Measurements from ENCODE around the gene OTUD3.

The OTUD3 gene

DNA sequence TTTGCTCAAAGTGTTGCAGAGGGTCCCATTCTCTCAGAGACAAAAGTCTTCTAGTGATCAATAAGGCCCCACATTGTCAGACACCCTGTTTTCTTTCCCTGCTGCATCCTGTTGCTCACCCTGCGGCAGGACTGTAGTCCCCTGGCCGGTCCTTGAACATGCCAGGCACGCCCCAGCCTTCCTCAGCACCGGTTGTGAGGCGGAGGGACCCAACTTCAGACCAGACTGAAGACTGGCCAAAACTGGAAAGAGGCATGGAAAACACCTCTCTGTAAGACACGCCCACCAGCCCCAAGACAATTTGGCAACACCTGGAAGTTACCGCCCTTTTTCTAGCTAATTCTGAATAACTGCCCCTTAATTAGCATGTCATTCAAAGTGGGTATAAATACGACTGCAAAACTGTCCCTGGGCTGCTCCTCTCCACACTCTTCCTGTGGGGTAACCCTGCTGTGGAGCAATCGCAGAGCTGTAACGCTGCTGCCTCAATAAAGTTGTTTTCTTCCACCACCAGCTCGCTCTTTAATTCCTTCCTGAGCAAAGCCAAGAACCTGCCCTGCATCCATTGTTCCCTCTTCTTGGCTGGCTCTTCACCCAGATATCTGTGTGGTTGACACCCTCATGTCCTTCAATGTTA lies 73.5 kb downstream of the OTUD3 start:
- H3K9me2 ChIP-seq (ENCODE audit: low read depth, low read length) = no peaks in the 10 kb centered on the region
- H3K36me3 ChIP-seq (ENCODE audit: insufficient read depth, low read length) = no peaks in the 10 kb centered on the region; the same call in 1 of the 2 replicates
- no peaks in the 10 kb centered on the region for H3K79me2 ChIP-seq (ENCODE audit: insufficient read depth, low read length)
- no peaks in the 10 kb centered on the region for H3K4me1 ChIP-seq (ENCODE audit: insufficient read depth, low read length, severe bottlenecking)
- H3K27me3 ChIP-seq (ENCODE audit: insufficient read depth, low read length) = no peaks in the 10 kb centered on the region; the same call in 1 of the 2 replicates
- H2AFZ ChIP-seq (ENCODE audit: low read length) = no peak overlapping the region
- no peak overlapping the region for H3K4me3 ChIP-seq (ENCODE audit: low read depth, low read length, poor library complexity, severe bottlenecking)
- 0 out of 2 replicates have a peak, but pooled peaks cover 3% of the 10 kb centered on the region for H3K9me3 ChIP-seq (ENCODE audit: low read length)
- H3K4me2 ChIP-seq (ENCODE audit: low read length) = no peak overlapping the region
- no peak overlapping the region for H3K9ac ChIP-seq (ENCODE audit: low read length)
- no peaks in the 10 kb centered on the region for H4K20me1 ChIP-seq (ENCODE audit: insufficient read depth, low read length)
- no peak overlapping the region for H3K27ac ChIP-seq (ENCODE audit: low read depth, low read length, poor library complexity, severe bottlenecking)
- TF ChIP-seq CTCF (IDR thresholded peaks at IDR 0.05; ENCODE audit: low read length) (no peak), EZH2 (IDR thresholded peaks at IDR 0.05; ENCODE audit: borderline replicate concordance, low read length) (no peak)
- H3F3A ChIP-seq (ENCODE audit: insufficient read depth, low read length) = no peaks in the 10 kb centered on the region

DNA sequence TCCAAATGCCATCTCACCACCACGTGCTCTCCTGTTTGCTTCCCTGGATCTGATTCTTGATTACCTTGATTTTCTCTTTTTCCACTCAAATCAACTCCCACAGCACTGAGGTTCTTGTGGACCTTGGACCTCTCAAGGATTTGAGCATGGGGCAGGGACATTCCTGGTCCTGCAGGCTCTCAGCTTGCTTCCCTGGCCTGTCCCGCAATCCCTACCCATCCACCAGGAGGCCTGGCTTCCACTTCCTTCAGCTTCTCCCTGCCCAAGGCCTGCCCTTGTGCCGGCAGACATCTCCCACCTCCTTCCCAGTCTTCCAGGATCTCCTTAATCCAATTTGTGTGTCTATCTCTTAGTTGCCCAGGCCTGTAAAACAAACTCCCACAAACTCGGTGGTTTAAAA lies 75.6 kb downstream of the OTUD3 start:
- H3K27ac ChIP-seq (ENCODE audit: low read depth, low read length, poor library complexity, severe bottlenecking) = no peak overlapping the region
- no peak overlapping the region for H2AFZ ChIP-seq (ENCODE audit: low read length)
- no peaks in the 10 kb centered on the region for H3F3A ChIP-seq (ENCODE audit: insufficient read depth, low read length)
- no peaks in the 10 kb centered on the region; the same call in 1 of the 2 replicates for H3K27me3 ChIP-seq (ENCODE audit: insufficient read depth, low read length)
- H3K4me3 ChIP-seq (ENCODE audit: low read depth, low read length, poor library complexity, severe bottlenecking) = no peak overlapping the region
- no peaks in the 10 kb centered on the region for H4K20me1 ChIP-seq (ENCODE audit: insufficient read depth, low read length)
- no peaks in the 10 kb centered on the region for H3K4me1 ChIP-seq (ENCODE audit: insufficient read depth, low read length, severe bottlenecking)
- no peaks in the 10 kb centered on the region; the same call in 1 of the 2 replicates for H3K36me3 ChIP-seq (ENCODE audit: insufficient read depth, low read length)
- H3K9me3 ChIP-seq (ENCODE audit: low read length) = 0 out of 2 replicates have a peak, but pooled peaks cover 3% of the 10 kb centered on the region
- H3K9ac ChIP-seq (ENCODE audit: low read length) = no peak overlapping the region
- no peaks in the 10 kb centered on the region for H3K79me2 ChIP-seq (ENCODE audit: insufficient read depth, low read length)
- TF ChIP-seq EZH2 (IDR thresholded peaks at IDR 0.05; ENCODE audit: borderline replicate concordance, low read length) (no peak), CTCF (IDR thresholded peaks at IDR 0.05; ENCODE audit: low read length) (no peak)
- no peaks in the 10 kb centered on the region for H3K9me2 ChIP-seq (ENCODE audit: low read depth, low read length)
- no peak overlapping the region for H3K4me2 ChIP-seq (ENCODE audit: low read length)

- no peaks in the 10 kb centered on the region for H3K4me1 ChIP-seq (ENCODE audit: insufficient read depth, low read length, severe bottlenecking)
- H3K36me3 ChIP-seq (ENCODE audit: insufficient read depth, low read length) = no peaks in the 10 kb centered on the region
- no peak overlapping the region for H2AFZ ChIP-seq (ENCODE audit: low read length)
- H3K79me2 ChIP-seq (ENCODE audit: insufficient read depth, low read length) = no peaks in the 10 kb centered on the region
- no peaks in the 10 kb centered on the region for H3K27me3 ChIP-seq (ENCODE audit: insufficient read depth, low read length)
- H3K9ac ChIP-seq (ENCODE audit: low read length) = no peak overlapping the region
- H3K4me2 ChIP-seq (ENCODE audit: low read length) = no peak overlapping the region
- no peaks in the 10 kb centered on the region for H3K9me2 ChIP-seq (ENCODE audit: low read depth, low read length)
- no peaks in the 10 kb centered on the region for H3F3A ChIP-seq (ENCODE audit: insufficient read depth, low read length)
- H3K4me3 ChIP-seq (ENCODE audit: low read depth, low read length, poor library complexity, severe bottlenecking) = no peak overlapping the region
- H3K9me3 ChIP-seq (ENCODE audit: low read length) = no peaks in the 10 kb centered on the region
- TF ChIP-seq EZH2 (IDR thresholded peaks at IDR 0.05; ENCODE audit: borderline replicate concordance, low read length) (no peak), CTCF (IDR thresholded peaks at IDR 0.05; ENCODE audit: low read length) (no peak)
- no peaks in the 10 kb centered on the region for H4K20me1 ChIP-seq (ENCODE audit: insufficient read depth, low read length)
- no peak overlapping the region for H3K27ac ChIP-seq (ENCODE audit: low read depth, low read length, poor library complexity, severe bottlenecking)
Measured at GRCh38 chr1:19960591-19960990, 78.4 kb downstream of the OTUD3 start.
